Smooth muscle cell (in vitro differentiated cells): Measurements from ENCODE around the gene DAW1. TPM values are rescaled to one million over a fixed set of nuclear protein-coding genes. Genes with fewer than 3 reads are reported as not detected.
"Not testable (repeated sequence)": the region's sequence is repeated elsewhere in the genome, so short reads cannot be mapped to it uniquely, and the experiment has no call there.

Experiments used
- DNase-seq: peaks from one replicate; lab custom pipeline; 2025; ENCODE audit not compliant: unreplicated experiment; lab: John Stamatoyannopoulos, UW
- H2AFZ ChIP-seq: fragments of 200-600 bp; sonication (generic); 2 replicates; pipeline ENCODE4 v1.6.0; 2016; ENCODE audit warnings: antibody characterized with exemption, low read depth, mild to moderate bottlenecking
- H3F3A ChIP-seq: fragments of 200-600 bp; sonication (generic); 2 replicates; pipeline ENCODE4 v1.6.0; 2017; ENCODE audit warnings: antibody characterized with exemption, low read depth
- H3K27ac ChIP-seq: fragments of 200-600 bp; sonication (generic); 2 replicates; pipeline ENCODE4 v1.5.1; 2016; ENCODE audit warnings: low read depth, mild to moderate bottlenecking
- H3K27me3 ChIP-seq: fragments of 200-600 bp; sonication (generic); 2 replicates; pipeline ENCODE4 v1.6.1; 2016; ENCODE audit warnings: low read depth, mild to moderate bottlenecking
- H3K36me3 ChIP-seq: fragments of 200-600 bp; sonication (generic); 2 replicates; pipeline ENCODE4 v1.5.1; 2016; ENCODE audit warnings: low read depth
- H3K4me1 ChIP-seq: fragments of 200-600 bp; sonication (generic); 2 replicates; pipeline ENCODE4 v1.5.1; 2016; ENCODE audit warnings: low read depth
- H3K4me2 ChIP-seq: fragments of 200-600 bp; sonication (generic); 2 replicates; pipeline ENCODE4 v1.6.0; 2016; ENCODE audit warnings: mild to moderate bottlenecking
- H3K4me3 ChIP-seq: fragments of 200-600 bp; sonication (generic); 2 replicates; pipeline ENCODE4 v1.5.1; 2016; ENCODE audit warnings: mild to moderate bottlenecking
- H3K79me2 ChIP-seq: fragments of 200-600 bp; sonication (generic); 2 replicates; pipeline ENCODE4 v1.6.0; 2016; ENCODE audit warnings: low read depth, mild to moderate bottlenecking
- H3K9ac ChIP-seq: fragments of 200-600 bp; sonication (generic); 2 replicates; pipeline ENCODE4 v1.6.0; 2016; ENCODE audit warnings: low read depth
- H3K9me3 ChIP-seq: fragments of 200-600 bp; sonication (generic); replicated peaks from 2 replicates; pipeline ENCODE4 v1.5.1; 2016; ENCODE audit warnings: low read depth
- H4K20me1 ChIP-seq: fragments of 200-600 bp; sonication (generic); 2 replicates; pipeline ENCODE4 v1.6.0; 2016; ENCODE audit warnings: low read depth
- CTCF ChIP-seq: fragments of 200-600 bp; sonication (generic); IDR thresholded peaks from 2 replicates; pipeline ENCODE4 v1.5.1; 2017; ENCODE audit warnings: borderline replicate concordance, mild to moderate bottlenecking, antibody characterized with exemption; ENCODE audit not compliant: insufficient read depth, poor library complexity, severe bottlenecking
- WGBS: methylation state at CpG from one replicate; pipeline ENCODE4 v1.1.7; 2016; ENCODE audit warnings: low lambda C conversion rate; 5-methylcytosine and 5-hydroxymethylcytosine counted together
- polyA plus RNA-seq: library from polyadenylated mRNA; unstranded; fragments of >200 nt; fragmentation: Nextera tagmentation; extraction: Ambion mirVana; gene quantifications from 2 replicates; pipeline ENCODE4 v1.2.1, GENCODE V29; 2016
- total RNA-seq: library from RNA; depleted of rRNA; stranded (reverse); fragments of >200 nt; gene quantifications from 2 replicates; pipeline ENCODE4 v1.2.3, GENCODE V29; 2014

Gene DAW1
- total and polyA plus RNA-seq, 2 experiments from 2014 or later, result not detected

GRCh38 chr2:227932001-227932400 lies 60.6 kb downstream of the DAW1 start:
- Histone ChIP-seq H3K9ac (no peak overlapping the region), H3F3A (no peaks in the 10 kb centered on the region), H2AFZ (no peak overlapping the region), H3K4me2 (no peak overlapping the region), H3K36me3 (no peaks in the 10 kb centered on the region), H3K9me3 (no peaks in the 10 kb centered on the region), H3K79me2 (no peaks in the 10 kb centered on the region), H3K27ac (no peak overlapping the region), H3K27me3 (peaks cover 4% of the 10 kb centered on the region), H4K20me1 (no peaks in the 10 kb centered on the region), H3K4me3 (no peak overlapping the region), H3K4me1 (no peaks in the 10 kb centered on the region)
- TF ChIP-seq CTCF, result no peak
- no peak for DNase-seq
- WGBS, result 98% methylated on average over 6 of the region's 6 CpGs

GRCh38 chr2:227932403-227932802 lies 61.0 kb downstream of the DAW1 start:
- no peaks in the 10 kb centered on the region for H3K36me3 ChIP-seq
- no peaks in the 10 kb centered on the region for H3K9me3 ChIP-seq
- 94% methylated on average over 2 of the region's 2 CpGs for WGBS
- H4K20me1 ChIP-seq, result no peaks in the 10 kb centered on the region
- H3K4me1 ChIP-seq, result no peaks in the 10 kb centered on the region
- H3K79me2 ChIP-seq, result no peaks in the 10 kb centered on the region
- no peak for TF ChIP-seq CTCF
- no peak overlapping the region for H2AFZ ChIP-seq
- no peak overlapping the region for H3K4me3 ChIP-seq
- no peak overlapping the region for H3K4me2 ChIP-seq
- no peak overlapping the region for H3K9ac ChIP-seq
- no peaks in the 10 kb centered on the region for H3F3A ChIP-seq
- no peak overlapping the region for H3K27ac ChIP-seq
- peaks cover 4% of the 10 kb centered on the region for H3K27me3 ChIP-seq
- no peak for DNase-seq

GRCh38 chr2:227933884-227934283 lies 62.5 kb downstream of the DAW1 start:
- no peak overlapping the region for H3K4me3 ChIP-seq
- WGBS, result 64% methylated on average over 1 of the region's 1 CpG
- no peaks in the 10 kb centered on the region for H3K36me3 ChIP-seq
- H3K27me3 ChIP-seq, result peaks cover 4% of the 10 kb centered on the region
- H3K27ac ChIP-seq, result no peak overlapping the region
- no peak for TF ChIP-seq CTCF
- H3K9me3 ChIP-seq, result no peaks in the 10 kb centered on the region
- H3K9ac ChIP-seq, result no peak overlapping the region
- no peaks in the 10 kb centered on the region for H3K4me1 ChIP-seq
- H3K4me2 ChIP-seq, result no peak overlapping the region
- no peaks in the 10 kb centered on the region for H3K79me2 ChIP-seq
- H4K20me1 ChIP-seq, result no peaks in the 10 kb centered on the region
- H2AFZ ChIP-seq, result no peak overlapping the region
- no peak for DNase-seq
- H3F3A ChIP-seq, result no peaks in the 10 kb centered on the region

- not testable (repeated sequence) for H3K27me3 ChIP-seq, H3K9ac ChIP-seq
- WGBS, result 50% methylated on average over 7 of the region's 7 CpGs
These were observed 64.8 kb downstream of the DAW1 start for GRCh38 chr2:227936249-227936648.

More at GRCh38 chr2:227936249-227936648, 64.8 kb downstream of the DAW1 start:
- not testable (repeated sequence) for H3K4me1 ChIP-seq, H2AFZ ChIP-seq, H3F3A ChIP-seq, H3K4me2 ChIP-seq, H3K9me3 ChIP-seq, H3K79me2 ChIP-seq, H3K36me3 ChIP-seq, H3K4me3 ChIP-seq, H4K20me1 ChIP-seq, H3K27ac ChIP-seq, DNase-seq
